Progenitor cell of endocrine pancreas (in vitro differentiated cells): Measurements from ENCODE around the gene FMN2. TPM values are rescaled to one million over a fixed set of nuclear protein-coding genes. Genes with fewer than 3 reads are reported as not detected.

Experiments used
- DNase-seq: peaks from one replicate; pipeline ENCODE4 v3.0.0; 2021; ENCODE audit warnings: low spot score; ENCODE audit not compliant: unreplicated experiment
- H3K27ac Mint-ChIP-seq: 2 replicates; pipeline ENCODE4 v1.8.0; 2021; ENCODE audit warnings: mild to moderate bottlenecking, moderate library complexity, mixed read lengths
- H3K27me3 Mint-ChIP-seq: 2 replicates; pipeline ENCODE4 v1.8.0; 2021; ENCODE audit warnings: mixed read lengths
- H3K36me3 Mint-ChIP-seq: 2 replicates; pipeline ENCODE4 v1.8.0; 2022; ENCODE audit warnings: mixed read lengths; ENCODE audit not compliant: insufficient read depth
- H3K4me1 Mint-ChIP-seq: 2 replicates; pipeline ENCODE4 v1.8.0; 2021; ENCODE audit warnings: low read depth, mixed read lengths
- H3K4me3 Mint-ChIP-seq: 2 replicates; pipeline ENCODE4 v1.8.0; 2021; ENCODE audit warnings: low read depth, mild to moderate bottlenecking, moderate library complexity, mixed read lengths
- H3K9me3 Mint-ChIP-seq: 2 replicates; pipeline ENCODE4 v1.8.0; 2021; ENCODE audit warnings: low read depth, mixed read lengths
- CTCF ChIP-seq: fragments of 200-600 bp; sonication (generic); IDR thresholded peaks from one replicate; pipeline ENCODE4 v1.5.0; 2021; ENCODE audit warnings: antibody characterized with exemption, mild to moderate bottlenecking; ENCODE audit not compliant: unreplicated experiment
- total RNA-seq: library from RNA; stranded (reverse); gene quantifications from 2 replicates; pipeline ENCODE4 v1.2.1, GENCODE V29; 2021

Gene FMN2
- total RNA-seq, 1 donor from 2014 or later, result 3.2 TPM

- TF ChIP-seq CTCF, result no peak
- no peaks in the 10 kb centered on the region for H3K36me3 Mint-ChIP-seq
- no peak overlapping the region for H3K27ac Mint-ChIP-seq
- H3K4me1 Mint-ChIP-seq, result no peaks in the 10 kb centered on the region
- no peak for DNase-seq
- no peaks in the 10 kb centered on the region for H3K27me3 Mint-ChIP-seq
- H3K9me3 Mint-ChIP-seq, result no peaks in the 10 kb centered on the region
- H3K4me3 Mint-ChIP-seq, result no peak overlapping the region
These were observed 249.9 kb downstream of the FMN2 start for GRCh38 chr1:240341365-240342250.

DNA sequence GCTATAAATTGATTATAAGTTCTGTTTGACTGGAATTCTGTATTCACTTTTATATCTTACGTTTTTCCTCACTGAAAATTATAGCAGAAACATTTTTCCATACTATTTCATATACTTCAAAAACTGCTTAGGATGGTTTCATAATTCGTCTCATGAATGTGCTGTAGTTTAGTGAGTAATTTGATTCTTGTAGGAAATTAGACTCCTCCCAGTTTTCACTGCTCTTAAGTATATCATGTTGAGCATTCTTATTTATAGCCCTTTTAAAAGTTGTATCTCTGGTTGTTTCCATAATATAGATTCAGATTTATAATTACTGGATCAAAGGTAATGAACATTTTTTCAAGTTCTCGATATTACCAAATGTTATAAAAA is 250.6 kb downstream of the FMN2 start:
- no peaks in the 10 kb centered on the region for H3K9me3 Mint-ChIP-seq
- H3K4me3 Mint-ChIP-seq, result no peak overlapping the region
- no peak overlapping the region for H3K27ac Mint-ChIP-seq
- DNase-seq, result no peak
- no peak for TF ChIP-seq CTCF
- H3K4me1 Mint-ChIP-seq, result no peaks in the 10 kb centered on the region
- H3K36me3 Mint-ChIP-seq, result no peaks in the 10 kb centered on the region
- no peaks in the 10 kb centered on the region for H3K27me3 Mint-ChIP-seq

- Mint-ChIP-seq H3K36me3 (no peaks in the 10 kb centered on the region), H3K27ac (no peak overlapping the region), H3K4me1 (no peaks in the 10 kb centered on the region), H3K4me3 (no peak overlapping the region), H3K9me3 (no peaks in the 10 kb centered on the region), H3K27me3 (no peaks in the 10 kb centered on the region)
- no peak for TF ChIP-seq CTCF
- no peak for DNase-seq
These were observed 251.4 kb downstream of the FMN2 start for GRCh38 chr1:240343045-240343444.

DNA sequence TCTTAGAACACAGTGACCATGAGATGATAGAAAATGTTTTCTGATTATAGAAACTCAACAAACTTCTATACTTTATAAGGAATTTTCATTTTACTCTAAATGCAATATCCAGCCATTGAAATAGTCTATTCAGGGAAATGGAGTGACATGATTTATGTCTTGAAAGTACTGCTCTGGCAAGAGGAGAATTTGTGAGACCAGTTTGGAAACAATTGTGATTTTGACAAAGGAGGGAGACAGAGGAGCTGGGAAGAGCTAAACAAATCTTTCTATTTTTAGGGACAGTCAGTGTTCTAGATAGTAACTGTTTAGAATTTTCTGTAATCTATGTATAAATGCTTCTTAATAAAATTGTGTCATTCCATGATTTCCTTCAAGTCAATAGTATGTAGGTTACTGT is 252.3 kb downstream of the FMN2 start:
- DNase-seq, result no peak
- Mint-ChIP-seq H3K4me1 (no peaks in the 10 kb centered on the region), H3K27ac (no peak overlapping the region), H3K36me3 (no peaks in the 10 kb centered on the region), H3K27me3 (no peaks in the 10 kb centered on the region), H3K4me3 (no peak overlapping the region), H3K9me3 (no peaks in the 10 kb centered on the region)
- no peak for TF ChIP-seq CTCF

DNA sequence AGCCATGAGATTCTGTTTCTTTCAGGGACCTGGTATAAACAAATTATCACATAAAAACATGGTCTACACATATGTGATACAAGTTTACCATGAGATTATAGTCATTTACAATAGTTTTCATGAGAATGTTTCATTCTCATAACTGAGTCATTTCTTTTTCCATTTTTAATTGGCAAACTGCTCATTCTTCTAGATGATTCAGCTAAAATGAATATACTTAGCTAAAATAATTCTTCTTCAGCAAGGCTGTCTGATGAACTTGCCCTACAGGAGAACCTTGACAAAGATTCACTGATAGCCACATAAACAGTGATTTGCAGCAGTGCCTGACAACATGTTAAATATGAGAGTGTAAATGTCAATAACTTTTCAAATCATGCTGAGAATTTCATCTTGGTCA is 253.2 kb downstream of the FMN2 start:
- Mint-ChIP-seq H3K27me3 (no peaks in the 10 kb centered on the region), H3K9me3 (no peaks in the 10 kb centered on the region), H3K4me3 (no peak overlapping the region), H3K27ac (no peak overlapping the region), H3K4me1 (no peaks in the 10 kb centered on the region), H3K36me3 (no peaks in the 10 kb centered on the region)
- no peak for DNase-seq
- no peak for TF ChIP-seq CTCF
